Neuronal stem cell (in vitro differentiated cells): ENCODE measurements around the gene GNG8.
A peak's percentile ranks its signal among the peaks of the same experiment; 100 is the strongest.

Experiments used
- DNase-seq: peaks from one replicate; pipeline ENCODE4 v3.0.0-alpha.2; 2013; ENCODE audit warnings: low spot score
- H2AFZ ChIP-seq: one replicate; pipeline ENCODE4 v1.6.1; 2013; ENCODE audit warnings: mild to moderate bottlenecking, low read length, inconsistent platforms
- H2AK5ac ChIP-seq: 2 replicates; pipeline ENCODE4 v1.6.1; 2013; ENCODE audit warnings: low read depth, mild to moderate bottlenecking, inconsistent platforms, low read length, moderate library complexity, mixed read lengths
- H2BK120ac ChIP-seq: 2 replicates; pipeline ENCODE4 v1.6.1; 2013; ENCODE audit warnings: low read depth, mild to moderate bottlenecking, inconsistent platforms, low read length, moderate library complexity, mixed read lengths
- H2BK12ac ChIP-seq: one replicate; pipeline ENCODE4 v1.6.1; 2013; ENCODE audit warnings: low read length, inconsistent platforms
- H2BK15ac ChIP-seq: 2 replicates; pipeline ENCODE4 v1.6.1; 2013; ENCODE audit warnings: mild to moderate bottlenecking, low read length, inconsistent platforms, mixed read lengths
- H2BK5ac ChIP-seq: one replicate; pipeline ENCODE4 v1.6.1; 2013; ENCODE audit warnings: inconsistent platforms, mild to moderate bottlenecking, low read length, moderate library complexity
- H3K14ac ChIP-seq: one replicate; pipeline ENCODE4 v1.6.1; 2013; ENCODE audit warnings: low read length, inconsistent platforms
- H3K18ac ChIP-seq: 2 replicates; pipeline ENCODE4 v1.6.1; 2013; ENCODE audit warnings: low read length, inconsistent platforms
- H3K23ac ChIP-seq: 2 replicates; pipeline ENCODE4 v1.6.1; 2013; ENCODE audit warnings: low read depth, mild to moderate bottlenecking, mixed read lengths, low read length, inconsistent platforms; ENCODE audit not compliant: poor library complexity
- H3K27ac ChIP-seq: replicated peaks from 3 replicates; pipeline ENCODE4 v1.5.1; 2013; ENCODE audit warnings: low read length, inconsistent platforms
- H3K27me3 ChIP-seq, 3 experiments: 2 replicates each; pipeline ENCODE4 v1.6.1; 2013; ENCODE audit warnings: low read length in 3 of 3, mild to moderate bottlenecking in 2 of 3, inconsistent platforms in 1 of 3, low read depth in 1 of 3, mixed read lengths in 1 of 3, moderate library complexity in 1 of 3; ENCODE audit not compliant: control insufficient read depth in 3 of 3, insufficient read depth in 3 of 3
- H3K36me3 ChIP-seq, 2 donors: replicated peaks in 1 of 2; 2 replicates each; pipeline ENCODE4 v1.6.1; 2013; ENCODE audit warnings: low read length in 2 of 2; ENCODE audit not compliant: control insufficient read depth in 2 of 2, insufficient read depth in 2 of 2
- H3K4ac ChIP-seq: 2 replicates; pipeline ENCODE4 v1.6.1; 2013; ENCODE audit warnings: inconsistent platforms, mild to moderate bottlenecking, low read length, moderate library complexity
- H3K4me1 ChIP-seq, 2 donors: 1 replicate in 1 of 2; 2 replicates in 1 of 2; pipeline ENCODE4 v1.6.1; 2013; ENCODE audit warnings: low read length in 2 of 2, low read depth in 1 of 2; ENCODE audit not compliant: control insufficient read depth in 2 of 2, insufficient read depth in 1 of 2
- H3K4me2 ChIP-seq: one replicate; pipeline ENCODE4 v1.6.1; 2013; ENCODE audit warnings: mild to moderate bottlenecking, low read length, inconsistent platforms; ENCODE audit not compliant: insufficient read depth, poor library complexity, severe bottlenecking
- H3K4me3 ChIP-seq, 2 donors: 2 replicates each; pipeline ENCODE4 v1.5.1; 2013; ENCODE audit warnings: low read length in 2 of 2, mild to moderate bottlenecking in 2 of 2, inconsistent platforms in 1 of 2, moderate library complexity in 1 of 2
- H3K79me1 ChIP-seq: one replicate; pipeline ENCODE4 v1.6.1; 2013; ENCODE audit warnings: low read depth, mild to moderate bottlenecking, inconsistent platforms, low read length, moderate library complexity
- H3K9ac ChIP-seq: one replicate; pipeline ENCODE4 v1.6.1; 2013; ENCODE audit warnings: mild to moderate bottlenecking, low read depth, low read length, inconsistent platforms; ENCODE audit not compliant: poor library complexity
- H3K9me3 ChIP-seq, 2 donors: replicated peaks in 1 of 2; 2 replicates each; pipeline versions ENCODE3 to v1.6.1; 2013; ENCODE audit warnings: low read length in 2 of 2, mild to moderate bottlenecking in 2 of 2, inconsistent platforms in 1 of 2, low read depth in 1 of 2, mixed read lengths in 1 of 2, moderate library complexity in 1 of 2; ENCODE audit not compliant: control insufficient read depth in 2 of 2, insufficient read depth in 1 of 2
- H4K8ac ChIP-seq: one replicate; pipeline ENCODE4 v1.6.1; 2013; ENCODE audit warnings: low read depth, mild to moderate bottlenecking, inconsistent platforms, low read length, moderate library complexity
- H4K91ac ChIP-seq: one replicate; pipeline ENCODE4 v1.6.1; 2013; ENCODE audit warnings: low read length, low read depth, mild to moderate bottlenecking, inconsistent platforms; ENCODE audit not compliant: poor library complexity
- WGBS, 2 donors: extraction: QIAGEN DNeasy Blood & Tissue Kit; methylation state at CpG; one replicate each; pipeline ENCODE4 v1.1.7; 2013; ENCODE audit warnings: missing lambda C conversion rate in 2 of 2, mixed read lengths in 1 of 2; ENCODE audit not compliant: insufficient read length in 2 of 2, insufficient replicate concordance in 1 of 2; ENCODE audit errors: extremely low coverage in 2 of 2; 5-methylcytosine and 5-hydroxymethylcytosine counted together

Gene GNG8

DNA sequence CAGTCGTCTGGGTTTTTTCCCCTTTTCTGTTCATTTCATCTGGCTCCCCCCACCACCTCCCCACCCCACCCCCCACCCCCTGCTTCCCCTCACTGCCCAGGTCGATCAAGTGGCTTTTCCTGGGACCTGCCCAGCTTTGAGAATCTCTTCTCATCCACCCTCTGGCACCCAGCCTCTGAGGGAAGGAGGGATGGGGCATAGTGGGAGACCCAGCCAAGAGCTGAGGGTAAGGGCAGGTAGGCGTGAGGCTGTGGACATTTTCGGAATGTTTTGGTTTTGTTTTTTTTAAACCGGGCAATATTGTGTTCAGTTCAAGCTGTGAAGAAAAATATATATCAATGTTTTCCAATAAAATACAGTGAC, 25.6 kb downstream of the GNG8 start:
- H3K14ac ChIP-seq, result no peak overlapping the region
- H4K91ac ChIP-seq, result no peak overlapping the region
- H3K36me3 ChIP-seq, result peaks cover 51 to 61% of the 10 kb centered on the region in 2 donors
- H3K9me3 ChIP-seq, result peaks cover 0 to 4% of the 10 kb centered on the region in 2 donors
- H3K9ac ChIP-seq, result no peak overlapping the region
- no CpG with 5 or more reads among the region's 5 CpGs for WGBS, 2 donors
- no peak overlapping the region for H2BK5ac ChIP-seq
- H2AFZ ChIP-seq, result no peak overlapping the region
- no peak overlapping the region for H4K8ac ChIP-seq
- no peak overlapping the region for H2BK120ac ChIP-seq
- H2BK15ac ChIP-seq, result no peak overlapping the region
- no peak overlapping the region for H3K27ac ChIP-seq
- DNase-seq, result no peak
- peaks cover 13% of the 10 kb centered on the region for H3K79me1 ChIP-seq
- no peak overlapping the region for H3K18ac ChIP-seq
- no peak overlapping the region for H3K4me3 ChIP-seq
- H2AK5ac ChIP-seq, result no peak overlapping the region
- peaks cover 0 to 2% of the 10 kb centered on the region in 2 donors for H3K4me1 ChIP-seq
- no peak overlapping the region for H3K23ac ChIP-seq
- H3K27me3 ChIP-seq, result no peaks in the 10 kb centered on the region
- H3K4me2 ChIP-seq, result no peak overlapping the region
- no peak overlapping the region for H2BK12ac ChIP-seq
- no peak overlapping the region for H3K4ac ChIP-seq

DNA sequence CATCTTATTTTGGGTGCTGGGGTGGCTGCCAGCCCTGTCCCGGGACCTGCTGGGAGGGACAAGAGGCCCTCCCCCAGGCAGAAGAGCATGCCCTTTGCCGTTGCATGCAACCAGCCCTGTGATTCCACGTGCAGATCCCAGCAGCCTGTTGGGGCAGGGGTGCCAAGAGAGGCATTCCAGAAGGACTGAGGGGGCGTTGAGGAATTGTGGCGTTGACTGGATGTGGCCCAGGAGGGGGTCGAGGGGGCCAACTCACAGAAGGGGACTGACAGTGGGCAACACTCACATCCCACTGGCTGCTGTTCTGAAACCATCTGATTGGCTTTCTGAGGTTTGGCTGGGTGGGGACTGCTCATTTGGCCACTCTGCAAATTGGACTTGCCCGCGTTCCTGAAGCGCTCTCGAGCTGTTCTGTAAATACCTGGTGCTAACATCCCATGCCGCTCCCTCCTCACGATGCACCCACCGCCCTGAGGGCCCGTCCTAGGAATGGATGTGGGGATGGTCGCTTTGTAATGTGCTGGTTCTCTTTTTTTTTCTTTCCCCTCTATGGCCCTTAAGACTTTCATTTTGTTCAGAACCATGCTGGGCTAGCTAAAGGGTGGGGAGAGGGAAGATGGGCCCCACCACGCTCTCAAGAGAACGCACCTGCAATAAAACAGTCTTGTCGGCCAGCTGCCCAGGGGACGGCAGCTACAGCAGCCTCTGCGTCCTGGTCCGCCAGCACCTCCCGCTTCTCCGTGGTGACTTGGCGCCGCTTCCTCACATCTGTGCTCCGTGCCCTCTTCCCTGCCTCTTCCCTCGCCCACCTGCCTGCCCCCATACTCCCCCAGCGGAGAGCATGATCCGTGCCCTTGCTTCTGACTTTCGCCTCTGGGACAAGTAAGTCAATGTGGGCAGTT, 26.2 kb downstream of the GNG8 start:
- Histone ChIP-seq H3K14ac (no peak overlapping the region), H2BK120ac (no peak overlapping the region), H3K9ac (no peak overlapping the region), H3K27ac (no peak overlapping the region), H3K18ac (peak overlapping the region; percentile 13), H4K8ac (no peak overlapping the region), H2BK5ac (no peak overlapping the region), H3K4me1 (peaks cover 0 to 2% of the 10 kb centered on the region in 2 donors), H3K79me1 (peaks cover 19% of the 10 kb centered on the region), H3K23ac (peak overlapping the region; percentile 59), H2BK12ac (no peak overlapping the region), H3K4me2 (no peak overlapping the region), H4K91ac (no peak overlapping the region), H3K4me3 (no peak overlapping the region), H3K4ac (no peak overlapping the region), H2BK15ac (no peak overlapping the region), H3K36me3 (peaks cover 55 to 67% of the 10 kb centered on the region in 2 donors), H3K27me3 (no peaks in the 10 kb centered on the region), H3K9me3 (peaks cover 0 to 4% of the 10 kb centered on the region in 2 donors), H2AFZ (no peak overlapping the region), H2AK5ac (no peak overlapping the region)
- no CpG with 5 or more reads among the region's 30 CpGs for WGBS, 2 donors
- no peak for DNase-seq

DNA sequence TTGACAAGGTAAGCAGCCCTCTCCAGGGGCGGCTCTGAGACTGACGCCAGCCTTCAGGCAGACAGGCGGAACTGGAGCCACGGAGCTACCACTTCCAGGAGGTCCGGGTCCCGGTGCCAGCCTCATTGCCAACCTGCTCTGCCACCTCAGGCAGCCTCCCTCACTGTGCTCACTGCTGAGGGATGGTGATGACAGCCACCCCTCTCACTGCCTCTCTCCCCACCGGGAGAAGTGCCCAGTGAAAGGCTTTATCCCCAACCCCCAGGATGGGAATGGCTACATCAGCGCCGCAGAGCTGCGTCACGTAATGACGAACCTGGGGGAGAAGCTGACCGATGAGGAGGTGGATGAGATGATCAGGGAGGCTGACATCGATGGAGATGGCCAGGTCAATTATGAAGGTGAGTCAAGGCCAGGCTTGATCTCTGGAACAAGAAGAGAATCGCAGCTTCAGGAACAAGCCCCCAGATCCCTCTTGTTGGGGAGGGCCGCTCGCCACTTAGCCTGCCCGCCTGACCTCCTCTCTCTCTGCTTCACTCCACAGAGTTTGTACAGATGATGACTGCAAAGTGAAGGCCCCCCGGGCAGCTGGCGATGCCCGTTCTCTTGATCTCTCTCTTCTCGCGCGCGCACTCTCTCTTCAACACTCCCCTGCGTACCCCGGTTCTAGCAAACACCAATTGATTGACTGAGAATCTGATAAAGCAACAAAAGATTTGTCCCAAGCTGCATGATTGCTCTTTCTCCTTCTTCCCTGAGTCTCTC, 27.2 kb downstream of the GNG8 start:
- no peak overlapping the region for H3K4me2 ChIP-seq
- H3K18ac ChIP-seq, result no peak overlapping the region
- no peak overlapping the region for H4K8ac ChIP-seq
- no peak overlapping the region for H3K4me3 ChIP-seq
- no peak overlapping the region for H2BK5ac ChIP-seq
- no peak overlapping the region for H2BK120ac ChIP-seq
- no peak overlapping the region for H2AFZ ChIP-seq
- H3K27me3 ChIP-seq, result no peaks in the 10 kb centered on the region
- H2BK12ac ChIP-seq, result no peak overlapping the region
- no peak overlapping the region for H3K9ac ChIP-seq
- no peak overlapping the region for H2BK15ac ChIP-seq
- no peak overlapping the region for H4K91ac ChIP-seq
- no peak for DNase-seq
- peaks cover 0 to 5% of the 10 kb centered on the region in 2 donors for H3K4me1 ChIP-seq
- peaks cover 55 to 74% of the 10 kb centered on the region in 2 donors for H3K36me3 ChIP-seq
- peaks cover 24% of the 10 kb centered on the region for H3K79me1 ChIP-seq
- no CpG with 5 or more reads among the region's 27 CpGs for WGBS, 2 donors
- no peak overlapping the region for H3K23ac ChIP-seq
- no peak overlapping the region for H3K4ac ChIP-seq
- H3K27ac ChIP-seq, result no peak overlapping the region
- H3K9me3 ChIP-seq, result peaks cover 0 to 4% of the 10 kb centered on the region in 2 donors
- H3K14ac ChIP-seq, result no peak overlapping the region
- no peak overlapping the region for H2AK5ac ChIP-seq

DNA sequence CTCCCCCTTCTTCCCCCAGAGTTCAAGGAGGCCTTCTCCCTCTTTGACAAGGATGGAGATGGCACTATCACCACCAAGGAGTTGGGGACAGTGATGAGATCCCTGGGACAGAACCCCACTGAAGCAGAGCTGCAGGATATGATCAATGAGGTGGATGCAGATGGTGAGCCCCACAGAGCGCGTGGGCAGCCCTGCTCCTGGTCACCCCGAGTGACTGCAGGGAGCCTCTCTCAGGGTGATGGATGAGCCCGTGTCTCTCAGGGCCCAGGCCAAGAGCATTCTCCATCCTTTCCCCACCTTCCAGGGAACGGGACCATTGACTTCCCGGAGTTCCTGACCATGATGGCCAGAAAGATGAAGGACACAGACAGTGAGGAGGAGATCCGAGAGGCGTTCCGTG, 27.8 kb downstream of the GNG8 start:
- Histone ChIP-seq H3K14ac (no peak overlapping the region), H3K4me1 (peaks cover under 1 to 11% of the 10 kb centered on the region in 2 donors), H3K9ac (no peak overlapping the region), H3K4ac (no peak overlapping the region), H3K36me3 (peaks cover 55 to 80% of the 10 kb centered on the region in 2 donors), H3K4me2 (no peak overlapping the region), H3K27me3 (no peaks in the 10 kb centered on the region), H4K91ac (no peak overlapping the region), H3K79me1 (peaks cover 27% of the 10 kb centered on the region), H3K18ac (no peak overlapping the region), H2BK12ac (no peak overlapping the region), H3K4me3 (no peak overlapping the region), H2AFZ (no peak overlapping the region), H4K8ac (no peak overlapping the region), H3K27ac (no peak overlapping the region), H2BK5ac (no peak overlapping the region), H2BK120ac (no peak overlapping the region), H2AK5ac (no peak overlapping the region), H3K23ac (no peak overlapping the region), H2BK15ac (no peak overlapping the region), H3K9me3 (peaks cover 0 to 4% of the 10 kb centered on the region in 2 donors)
- no CpG with 5 or more reads among the region's 9 CpGs for WGBS, 2 donors
- no peak for DNase-seq
